NT2/D1 (cell line): ENCODE measurements around the gene TMEM183A.

Experiments used
- SUZ12 ChIP-seq: IDR thresholded peaks from 2 replicates; pipeline ENCODE4 v1.6.1; 2011; ENCODE audit not compliant: insufficient read length, insufficient read depth; ENCODE audit errors: extremely low read depth
- YY1 ChIP-seq: IDR thresholded peaks from 2 replicates; pipeline ENCODE4 v1.6.1; 2011; ENCODE audit not compliant: insufficient read length, insufficient read depth
- ZNF274 ChIP-seq: IDR thresholded peaks from 2 replicates; pipeline ENCODE4 v1.6.1; 2011; ENCODE audit warnings: mild to moderate bottlenecking, low read depth, low read length

DNA sequence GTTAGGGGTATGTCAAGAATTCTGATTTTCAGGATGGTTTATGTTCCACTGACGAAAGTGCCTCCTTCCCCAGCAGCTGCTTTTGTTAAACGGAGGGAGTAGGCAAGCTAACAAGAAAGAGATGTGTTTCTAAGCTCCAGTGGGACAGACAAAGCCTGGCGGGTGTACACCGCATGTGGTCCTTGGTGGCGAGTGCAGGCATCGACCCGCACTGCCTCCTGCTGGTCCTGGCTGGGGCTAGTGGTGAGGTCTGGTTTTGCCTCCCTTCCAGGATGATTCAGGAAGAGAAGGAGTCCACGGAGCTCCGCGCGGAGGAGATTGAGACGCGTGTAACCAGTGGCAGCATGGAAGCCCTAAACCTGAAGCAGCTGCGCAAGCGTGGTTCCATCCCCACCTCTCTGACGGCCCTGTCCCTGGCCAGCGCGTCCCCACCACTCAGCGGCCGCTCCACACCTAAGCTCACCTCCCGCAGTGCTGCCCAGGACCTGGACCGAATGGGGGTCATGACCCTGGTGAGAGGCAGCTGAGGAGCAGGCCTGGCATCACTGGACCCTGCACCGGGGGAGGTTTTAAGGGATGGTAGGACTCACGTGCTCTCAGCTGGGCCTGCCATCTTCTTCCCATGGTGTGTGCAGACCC is 48.1 kb downstream of the TMEM183A start:
- TF ChIP-seq ZNF274 (no peak), SUZ12 (no peak), YY1 (no peak)
